Lower leg skin (tissue), 3 donors: ENCODE measurements around the gene CNTFR.

ENCODE experiments used
- CTCF ChIP-seq, 3 donors: fragments of 450-650 bp; IDR thresholded peaks; one replicate each; pipeline ENCODE4 v1.5.1; 2016; ENCODE audit warnings: antibody characterized with exemption in 3 of 3, mild to moderate bottlenecking in 3 of 3, moderate library complexity in 2 of 3
- POLR2A ChIP-seq, 2 donors: fragments of 450-650 bp; IDR thresholded peaks; one replicate each; pipeline ENCODE4 v1.6.1; 2016 to 2017; ENCODE audit warnings: antibody characterized with exemption in 2 of 2, mild to moderate bottlenecking in 1 of 2, moderate library complexity in 1 of 2

DNA sequence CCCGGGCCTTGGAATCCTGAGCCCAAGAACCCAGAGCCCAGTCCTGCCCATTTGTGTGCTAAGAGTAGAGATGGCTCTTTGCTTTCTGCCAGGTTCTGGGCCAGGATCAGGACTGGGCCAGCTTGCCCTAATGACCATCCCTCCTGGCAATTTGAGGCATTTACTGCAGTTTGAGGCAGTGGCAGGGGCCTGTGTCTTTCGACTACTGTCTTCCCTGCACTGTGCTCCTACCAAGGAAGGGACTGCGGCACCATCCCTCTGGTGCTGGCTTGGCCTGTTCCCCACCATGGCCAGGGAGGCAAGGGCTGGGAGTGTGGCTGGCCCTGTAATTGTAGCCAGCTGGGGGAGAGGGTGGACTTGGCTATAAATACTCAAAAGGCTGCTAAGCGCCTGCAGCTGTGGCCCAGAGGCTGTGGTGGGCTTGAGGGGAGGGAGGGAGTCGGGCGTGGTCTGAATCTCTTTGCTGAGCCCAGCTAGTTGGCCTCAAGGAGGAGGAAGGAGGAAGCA is 71.4 kb downstream of the CNTFR start:
- TF ChIP-seq CTCF (IDR thresholded peaks at IDR 0.05), result no peak
- TF ChIP-seq POLR2A (IDR thresholded peaks at IDR 0.05), result no peak
